Endothelial cell of umbilical vein (primary cell): ENCODE results near the gene DPY19L3. TPM values are rescaled to one million over a fixed set of nuclear protein-coding genes. Genes with fewer than 3 reads are reported as not detected.
"Not testable (repeated sequence)": the region's sequence is repeated elsewhere in the genome, so short reads cannot be mapped to it uniquely, and the experiment has no call there.

Experiments used
- BruUV-seq: library from RNA; stranded (reverse); fragments of 400-500 nt; replicated peaks from 2 replicates; lab custom pipeline; 2021; lab: Mats Ljungman, UMichigan
- CTCF ChIA-PET: fragments of 300-600, 350-600 bp; sonication (Branson Sonifier 250); formaldehyde crosslinking; loops from one replicate; lab custom pipeline; 2021; ENCODE audit warnings: antibody characterized with exemption, inconsistent platforms; lab: Charles Lee
- POLR2A ChIA-PET: fragments of 300-600, 350-600 bp; sonication (Branson Sonifier 250); formaldehyde crosslinking; loops from one replicate; lab custom pipeline; 2021; ENCODE audit warnings: antibody characterized with exemption, inconsistent platforms; lab: Charles Lee
- DNase-seq: peaks from one replicate; pipeline ENCODE4 v3.0.0-alpha.2; 2011; ENCODE audit warnings: low read depth, low spot score
- FAIRE-seq: peaks from 2 replicates; lab custom pipeline; 2011; peaks lifted over from hg19 to GRCh38; lab: Jason Lieb, UNC
- H2AFZ ChIP-seq: 2 replicates; pipeline ENCODE4 v1.6.0; 2012; ENCODE audit warnings: low read depth, low read length, control low read depth, inconsistent platforms
- H3K27ac ChIP-seq: 2 replicates; pipeline ENCODE4 v1.5.1; 2011; ENCODE audit warnings: low read depth, mild to moderate bottlenecking, control low read depth, low read length, moderate library complexity; ENCODE audit not compliant: insufficient read depth
- H3K27me3 ChIP-seq, 2 experiments: 2 replicates each; pipeline versions ENCODE4 v1.6.0 to v1.6.1; 2011; ENCODE audit warnings: low read length in 2 of 2, mixed read lengths in 1 of 2; ENCODE audit not compliant: control insufficient read depth in 2 of 2, insufficient read depth in 2 of 2
- H3K36me3 ChIP-seq, 2 experiments: 2 replicates in 1 of 2; 3 replicates in 1 of 2; pipeline ENCODE4 v1.5.1; 2011; ENCODE audit warnings: low read length in 2 of 2, mild to moderate bottlenecking in 1 of 2, moderate library complexity in 1 of 2; ENCODE audit not compliant: control insufficient read depth in 2 of 2, insufficient read depth in 2 of 2; ENCODE audit errors: extremely low read depth in 1 of 2
- H3K4me1 ChIP-seq: 3 replicates; pipeline ENCODE4 v1.5.1; 2011; ENCODE audit warnings: mild to moderate bottlenecking, low read length; ENCODE audit not compliant: control insufficient read depth, insufficient read depth; ENCODE audit errors: extremely low read depth
- H3K4me2 ChIP-seq: 2 replicates; pipeline ENCODE4 v1.6.1; 2011; ENCODE audit warnings: low read length, control low read depth, mixed read lengths; ENCODE audit not compliant: insufficient read depth
- H3K4me3 ChIP-seq, 3 experiments: fragments of 200-600 bp in 1 of 3; sonication (generic), shearing (Covaris generic) in 1 of 3; replicated peaks in 1 of 3; 2 replicates each; pipeline ENCODE4 v1.5.1; 2011 to 2016; ENCODE audit warnings: control low read depth in 3 of 3, low read length in 3 of 3, mild to moderate bottlenecking in 2 of 3, inconsistent platforms in 1 of 3, low read depth in 1 of 3, moderate library complexity in 1 of 3; ENCODE audit not compliant: insufficient read depth in 1 of 3
- H3K79me2 ChIP-seq: 2 replicates; pipeline ENCODE4 v1.6.0; 2012; ENCODE audit warnings: low read length, inconsistent platforms; ENCODE audit not compliant: control insufficient read depth, insufficient read depth
- H3K9ac ChIP-seq: replicated peaks from 2 replicates; pipeline ENCODE3; 2011; ENCODE audit warnings: low read length, control low read depth; ENCODE audit not compliant: insufficient read depth; ENCODE audit errors: extremely low read depth
- H3K9me1 ChIP-seq: replicated peaks from 3 replicates; pipeline ENCODE4 v1.6.0; 2011; ENCODE audit warnings: mild to moderate bottlenecking, low read length; ENCODE audit not compliant: control insufficient read depth, insufficient read depth; ENCODE audit errors: extremely low read depth
- H3K9me3 ChIP-seq: replicated peaks from 2 replicates; pipeline ENCODE4 v1.5.1; 2012; ENCODE audit warnings: low read length, inconsistent platforms; ENCODE audit not compliant: control insufficient read depth, insufficient read depth
- H4K20me1 ChIP-seq: replicated peaks from 2 replicates; pipeline ENCODE3; 2011; ENCODE audit warnings: mild to moderate bottlenecking, low read length; ENCODE audit not compliant: control insufficient read depth, insufficient read depth; ENCODE audit errors: extremely low read depth
- EZH2 ChIP-seq: IDR thresholded peaks from 2 replicates; pipeline ENCODE4 v1.6.1; 2012; ENCODE audit warnings: borderline replicate concordance, low read depth, mild to moderate bottlenecking, moderate library complexity, low read length, inconsistent platforms; ENCODE audit not compliant: severe bottlenecking
- GATA2 ChIP-seq: IDR thresholded peaks from 2 replicates; pipeline ENCODE4 v1.7.0; 2011; ENCODE audit warnings: low read depth, mild to moderate bottlenecking, moderate library complexity, mixed read lengths, low read length; ENCODE audit not compliant: insufficient read length, insufficient read depth
- JUN ChIP-seq: IDR thresholded peaks from 2 replicates; pipeline ENCODE4 v1.6.1; 2011; ENCODE audit warnings: borderline replicate concordance, low read depth; ENCODE audit not compliant: insufficient read length, insufficient read depth
- MYC ChIP-seq: IDR thresholded peaks from one replicate; pipeline ENCODE4 v1.6.1; 2011; ENCODE audit warnings: mild to moderate bottlenecking, low read depth, low read length
- POLR2A ChIP-seq: IDR thresholded peaks from 2 replicates; pipeline ENCODE4 v1.6.1; 2012; ENCODE audit warnings: low read depth, mild to moderate bottlenecking, control low read depth, low read length
- dilution Hi-C: fragments of 300-500 bp; cut with MboI; formaldehyde crosslinking; loops from one replicate; pipeline ENCODE4 v1.15.0; 2019; ENCODE audit warnings: low sequenced_read_pairs; ENCODE audit not compliant: extremely low pct_ligation_motif_present
- intact Hi-C: fragments of 100-400 bp; cut with micrococcal nuclease; formaldehyde crosslinking; loops from one replicate; pipeline ENCODE4 v1.10.0; 2022
- polyA plus RNA-seq, 4 experiments: library from polyadenylated mRNA; depleted of rRNA in 3 of 4; stranded (reverse) in 3 of 4; unstranded in 1 of 4; fragments of >200 nt; gene quantifications; 2 replicates each; pipeline versions ENCODE4 v1.2.1 to v1.2.3, GENCODE V29; 2011 to 2012; ENCODE audit warnings: missing spikeins in 1 of 4
- total RNA-seq: library from RNA; stranded (reverse); gene quantifications from 2 replicates; pipeline ENCODE4 v1.2.3, GENCODE V29; 2021
- TF ChIP-seq, protein P1 (sequence below), 2 donors: IDR thresholded peaks; 1 replicate in 1 of 2; 2 replicates in 1 of 2; pipeline ENCODE4 v1.5.1; 2011; ENCODE audit warnings: low read length in 2 of 2, mild to moderate bottlenecking in 2 of 2, moderate library complexity in 2 of 2, control low read depth in 1 of 2, inconsistent platforms in 1 of 2, low read depth in 1 of 2; ENCODE audit not compliant: insufficient read depth in 1 of 2; ENCODE audit errors: extremely low read depth in 1 of 2
- TF ChIP-seq, protein P2 (sequence below): IDR thresholded peaks from 2 replicates; pipeline ENCODE4 v1.6.1; 2011; ENCODE audit not compliant: insufficient read depth, insufficient read length

DPY19L3 gene
- total and polyA plus RNA-seq, 2 donors (not counting 3 experiments of a cell fraction or from before 2014, with no cell fraction given): 36.1 to 39.5 TPM

DNA sequence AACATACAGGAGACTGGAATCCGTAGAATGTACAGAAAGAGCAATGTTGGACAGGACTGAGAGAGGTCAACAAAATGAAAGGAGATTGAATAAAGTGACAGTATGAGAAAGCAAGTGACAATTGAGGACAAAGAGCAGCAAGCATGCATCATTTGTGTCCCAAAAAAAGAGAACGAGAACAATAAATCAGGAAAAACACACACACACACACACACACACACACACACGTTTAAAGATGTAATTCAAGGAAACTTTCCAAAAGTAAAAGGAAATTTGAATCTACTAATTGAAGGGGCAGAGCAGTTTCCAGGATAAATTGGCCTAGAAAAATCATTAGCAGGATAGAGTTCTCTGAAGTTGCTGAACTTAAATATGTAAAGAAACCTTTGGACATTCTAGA, 16.9 kb downstream of the DPY19L3 start:
- H3K9me1 ChIP-seq: no peaks in the 10 kb centered on the region
- peaks cover 2% of the 10 kb centered on the region for H3K79me2 ChIP-seq
- no TSS peak for BruUV-seq
- no peaks in the 10 kb centered on the region for H3K36me3 ChIP-seq
- peaks cover 25% of the 10 kb centered on the region for H3K4me1 ChIP-seq
- no peaks in the 10 kb centered on the region for H3K9me3 ChIP-seq
- H4K20me1 ChIP-seq: no peaks in the 10 kb centered on the region
- no peak overlapping the region for H3K4me3 ChIP-seq
- peak overlapping the region; percentile 52 for H3K4me2 ChIP-seq
- H3K9ac ChIP-seq: no peak overlapping the region
- H3K27me3 ChIP-seq: no peaks in the 10 kb centered on the region
- intact Hi-C loops (loop anchor here (1.0 kb wide), 1 partner anchor 17 kb away; the partner anchor contains the start of gene DPY19L3), dilution Hi-C loops (no loop called here)
- peak overlapping the region; percentile 26 for H3K27ac ChIP-seq
- TF ChIP-seq JUN (no peak), MYC (no peak), GATA2 (no peak), POLR2A (no peak), EZH2 (no peak)
- TF ChIP-seq, protein P1, sequence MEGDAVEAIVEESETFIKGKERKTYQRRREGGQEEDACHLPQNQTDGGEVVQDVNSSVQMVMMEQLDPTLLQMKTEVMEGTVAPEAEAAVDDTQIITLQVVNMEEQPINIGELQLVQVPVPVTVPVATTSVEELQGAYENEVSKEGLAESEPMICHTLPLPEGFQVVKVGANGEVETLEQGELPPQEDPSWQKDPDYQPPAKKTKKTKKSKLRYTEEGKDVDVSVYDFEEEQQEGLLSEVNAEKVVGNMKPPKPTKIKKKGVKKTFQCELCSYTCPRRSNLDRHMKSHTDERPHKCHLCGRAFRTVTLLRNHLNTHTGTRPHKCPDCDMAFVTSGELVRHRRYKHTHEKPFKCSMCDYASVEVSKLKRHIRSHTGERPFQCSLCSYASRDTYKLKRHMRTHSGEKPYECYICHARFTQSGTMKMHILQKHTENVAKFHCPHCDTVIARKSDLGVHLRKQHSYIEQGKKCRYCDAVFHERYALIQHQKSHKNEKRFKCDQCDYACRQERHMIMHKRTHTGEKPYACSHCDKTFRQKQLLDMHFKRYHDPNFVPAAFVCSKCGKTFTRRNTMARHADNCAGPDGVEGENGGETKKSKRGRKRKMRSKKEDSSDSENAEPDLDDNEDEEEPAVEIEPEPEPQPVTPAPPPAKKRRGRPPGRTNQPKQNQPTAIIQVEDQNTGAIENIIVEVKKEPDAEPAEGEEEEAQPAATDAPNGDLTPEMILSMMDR (IDR thresholded peaks at IDR 0.05; ENCODE audit: extremely low read depth in 1 of 2, insufficient read depth in 1 of 2, low read depth in 1 of 2, low read length in 2 of 2): no peak
- TF ChIP-seq, protein P2, sequence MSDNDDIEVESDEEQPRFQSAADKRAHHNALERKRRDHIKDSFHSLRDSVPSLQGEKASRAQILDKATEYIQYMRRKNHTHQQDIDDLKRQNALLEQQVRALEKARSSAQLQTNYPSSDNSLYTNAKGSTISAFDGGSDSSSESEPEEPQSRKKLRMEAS: no peak
- H2AFZ ChIP-seq: peak overlapping the region; percentile 72
- DNase-seq (no peak), FAIRE-seq (peak; percentile 21)
- ChIA-PET POLR2A (interaction anchor here (0.6 kb wide), 1 partner anchor 17 kb away, joined by 3 read pairs; the partner anchor contains the start of gene DPY19L3), CTCF (no interaction called here)

DNA sequence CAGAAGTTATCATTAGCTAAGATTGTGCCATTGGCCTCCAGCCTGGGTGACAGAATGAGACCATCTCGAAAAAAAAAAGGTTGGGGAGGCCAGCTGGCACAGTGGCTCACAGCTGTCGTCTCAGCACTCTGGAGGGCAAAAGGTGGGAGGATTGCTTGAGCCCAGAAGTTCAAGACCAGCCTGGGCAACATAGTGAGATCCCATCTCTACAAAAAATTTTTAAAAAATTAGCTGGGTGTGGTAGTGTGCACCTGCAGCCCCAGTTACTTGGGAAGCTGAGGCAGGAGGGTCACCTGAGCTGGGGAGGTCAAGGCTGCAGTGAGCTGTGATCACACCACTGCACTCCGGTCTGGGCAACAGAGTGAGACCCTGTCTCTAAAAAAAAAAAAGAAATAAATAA, 18.4 kb downstream of the DPY19L3 start:
- CTCF ChIA-PET: interaction anchor here (0.8 kb wide), 1 partner anchor 37 kb away, joined by 3 read pairs; no protein-coding TSS in a partner anchor
- H3K9me3 ChIP-seq, H3K9ac ChIP-seq, H3K9me1 ChIP-seq, BruUV-seq, H3K4me2 ChIP-seq, H4K20me1 ChIP-seq, H3K79me2 ChIP-seq, H3K27ac ChIP-seq, H2AFZ ChIP-seq, H3K36me3 ChIP-seq, DNase-seq, H3K27me3 ChIP-seq, dilution Hi-C loops, H3K4me3 ChIP-seq, intact Hi-C loops, FAIRE-seq, POLR2A ChIA-PET: not testable (repeated sequence)
- H3K4me1 ChIP-seq: peaks cover 25% of the 10 kb centered on the region
